Stimulated activated CD8-positive, alpha-beta memory T cell treated with anti-CD3 and anti-CD28 coated beads, Interleukin-15, amount 100 ng/mL, for 1 hour (primary cell): ENCODE results near the gene PSMD7.
"Not testable (repeated sequence)": the region's sequence is repeated elsewhere in the genome, so short reads cannot be mapped to it uniquely, and the experiment has no call there.

Experiments used
- DNase-seq: peaks from one replicate; pipeline ENCODE4 v3.0.0-alpha.2; 2020; ENCODE audit warnings: low read depth

The PSMD7 gene

GRCh38 chr16:74297145-74297665, 591 bp downstream of the PSMD7 start:
- DNase-seq: no peak

DNA sequence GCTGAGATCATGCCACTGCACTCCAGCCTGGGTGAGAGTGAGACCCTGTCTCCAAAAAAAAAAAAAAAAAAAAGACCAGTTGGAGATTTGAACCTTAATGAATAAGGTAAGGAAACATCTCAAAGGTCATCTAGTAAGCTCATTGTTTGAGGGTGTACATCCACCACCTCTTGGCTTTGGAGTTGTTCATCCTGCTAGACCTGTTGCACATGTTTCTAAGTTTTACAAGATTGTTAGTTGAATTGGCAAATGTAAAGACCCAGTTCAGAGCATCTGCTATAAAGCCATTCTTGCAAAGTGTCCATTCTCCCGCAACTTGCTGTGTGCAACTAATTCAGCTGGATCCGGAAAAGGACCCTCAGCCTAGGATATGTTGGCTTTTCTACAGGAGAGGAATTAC, 1.5 kb downstream of the PSMD7 start:
- DNase-seq: no peak

DNA sequence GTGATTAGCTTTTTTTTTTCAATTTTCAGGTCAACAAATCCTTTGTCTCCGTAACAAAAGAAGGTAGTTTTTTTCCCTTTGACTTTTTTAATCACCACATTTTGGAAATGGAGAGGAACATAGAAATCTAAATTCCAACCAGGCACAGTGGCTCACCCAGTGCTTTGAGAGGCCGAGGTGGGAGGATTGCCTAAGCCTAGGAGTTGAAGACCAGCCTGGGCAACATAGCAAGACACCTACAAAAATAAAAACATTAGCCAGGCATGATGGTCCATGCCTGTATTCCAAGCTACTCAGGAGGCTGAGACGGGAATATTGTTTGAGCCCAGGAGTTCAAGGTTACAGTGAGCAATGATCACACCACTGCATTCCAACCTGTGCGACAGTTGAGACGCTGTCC, 5.7 kb downstream of the PSMD7 start:
- DNase-seq: no peak

DNA sequence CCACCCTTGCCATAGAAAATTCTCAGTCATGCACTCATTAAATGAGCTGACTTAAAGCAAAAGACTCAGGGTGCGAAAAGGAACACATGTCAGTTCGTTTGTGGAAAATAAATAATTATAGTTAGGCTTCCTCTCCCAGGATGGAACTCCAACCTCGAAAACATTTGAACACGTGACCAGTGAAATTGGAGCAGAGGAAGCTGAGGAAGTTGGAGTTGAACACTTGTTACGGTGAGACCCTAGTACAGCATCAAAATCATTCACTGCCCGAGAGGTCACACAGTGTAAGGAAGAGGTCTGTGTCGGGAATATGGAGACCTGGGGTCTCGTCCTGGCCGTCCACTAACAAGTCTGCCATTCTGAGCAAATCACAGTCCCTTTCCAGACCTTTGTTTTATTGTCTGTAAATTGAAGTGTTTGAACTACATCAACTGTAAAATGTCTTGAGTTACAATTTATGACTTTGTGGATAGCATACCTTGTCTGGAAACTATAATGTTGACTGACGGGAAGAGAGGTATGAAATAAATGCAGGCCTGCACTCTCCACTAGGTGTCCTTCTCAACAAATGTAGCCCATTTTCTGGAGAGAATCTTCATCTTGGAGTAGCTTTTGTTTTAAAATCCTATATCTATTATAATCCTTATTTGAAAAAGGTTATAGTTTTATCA, 7.7 kb downstream of the PSMD7 start:
- no peak for DNase-seq

- no peak for DNase-seq
Observed at GRCh38 chr16:74304835-74305176, 8.2 kb downstream of the PSMD7 start.

- no peak for DNase-seq
Observed at GRCh38 chr16:74305281-74305680, 8.7 kb downstream of the PSMD7 start.

GRCh38 chr16:74305978-74306784, 9.6 kb downstream of the PSMD7 start:
- no peak for DNase-seq

- no peak for DNase-seq
Observed at GRCh38 chr16:74307383-74307782, 10.8 kb downstream of the PSMD7 start.

- no peak for DNase-seq
Observed at GRCh38 chr16:74309789-74310781, 13.5 kb downstream of the PSMD7 start.

GRCh38 chr16:74315059-74315458, 18.4 kb downstream of the PSMD7 start:
- DNase-seq: no peak

DNA sequence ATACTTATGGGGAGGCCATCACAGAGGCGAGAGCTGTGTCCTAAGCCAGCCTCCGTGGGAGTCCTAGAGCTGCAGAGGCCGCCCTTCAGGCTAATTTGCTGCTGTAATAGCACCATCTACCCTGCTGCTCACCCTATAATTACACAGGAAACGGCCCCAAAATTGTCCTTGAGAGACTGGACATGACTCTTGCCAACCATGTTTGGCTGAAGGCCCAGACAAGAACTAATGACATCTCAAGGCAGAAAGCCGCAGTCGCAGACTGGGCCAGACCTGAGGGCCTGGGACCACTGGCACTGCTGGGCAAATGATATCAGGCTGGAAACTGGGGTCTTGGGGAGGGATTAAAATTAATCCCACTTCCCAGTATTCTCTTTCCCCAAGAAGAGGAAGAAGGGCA, 24.1 kb downstream of the PSMD7 start:
- no peak for DNase-seq

DNA sequence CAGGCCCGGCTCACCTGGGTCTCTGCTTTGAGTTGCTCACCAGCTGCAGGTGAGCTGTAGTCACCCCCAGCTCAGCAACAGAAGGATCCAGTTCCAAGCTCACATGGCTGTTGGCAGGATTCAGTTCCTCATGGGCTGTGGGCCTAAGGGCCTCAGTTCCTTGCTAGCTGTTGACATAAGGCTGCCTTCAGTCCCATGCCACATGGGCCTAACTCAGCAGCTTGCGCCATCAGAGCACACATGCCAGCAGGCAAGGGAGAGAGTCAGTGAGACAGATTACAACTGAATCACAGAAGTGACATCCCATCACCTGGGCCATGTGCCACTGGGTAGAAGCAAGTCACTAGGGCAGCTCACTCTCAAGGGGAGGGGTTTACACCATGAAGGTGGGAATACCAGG, 24.7 kb downstream of the PSMD7 start:
- no peak for DNase-seq

GRCh38 chr16:74322301-74322710, 25.7 kb downstream of the PSMD7 start:
- no peak for DNase-seq

DNA sequence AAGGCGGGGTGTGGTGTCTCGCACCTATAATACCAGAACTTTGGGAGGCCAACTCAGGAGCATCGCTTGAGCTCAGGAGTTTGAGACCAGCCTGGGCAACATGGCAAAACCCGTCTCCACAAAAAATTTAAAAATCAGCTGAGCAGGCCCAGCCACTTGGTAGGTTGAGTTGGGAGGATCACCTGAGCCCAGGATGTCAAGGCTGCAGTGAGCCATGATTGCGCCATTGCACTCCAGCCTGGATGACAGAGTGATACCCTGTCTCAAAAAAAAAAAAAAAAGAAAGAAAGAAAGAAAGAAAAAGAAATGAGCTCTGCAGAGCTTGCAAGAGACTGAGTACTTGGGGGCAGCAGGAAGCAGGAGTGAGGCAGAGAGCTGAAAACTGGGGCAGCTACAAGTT, 28.2 kb downstream of the PSMD7 start:
- DNase-seq: not testable (repeated sequence)

DNA sequence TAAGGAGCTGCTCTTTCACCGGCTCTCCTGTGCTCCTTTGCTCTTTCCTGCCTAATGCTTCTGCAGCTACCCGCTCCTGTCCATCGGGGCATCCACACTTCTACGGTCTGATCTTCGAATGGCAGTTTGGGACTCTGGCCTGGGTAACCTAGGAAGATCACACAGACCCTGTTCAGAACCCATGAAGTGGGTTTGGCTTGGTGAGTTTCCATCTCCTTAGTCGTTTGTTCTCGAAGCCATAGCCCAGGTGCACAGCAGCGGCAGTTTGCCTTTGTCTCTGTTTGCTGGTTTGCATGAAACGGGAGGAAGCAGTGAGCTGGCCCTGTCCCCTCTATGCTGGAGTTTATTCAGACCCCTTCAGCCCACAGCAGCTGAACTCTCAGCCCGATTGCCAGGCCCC, 29.0 kb downstream of the PSMD7 start:
- no peak for DNase-seq

DNA sequence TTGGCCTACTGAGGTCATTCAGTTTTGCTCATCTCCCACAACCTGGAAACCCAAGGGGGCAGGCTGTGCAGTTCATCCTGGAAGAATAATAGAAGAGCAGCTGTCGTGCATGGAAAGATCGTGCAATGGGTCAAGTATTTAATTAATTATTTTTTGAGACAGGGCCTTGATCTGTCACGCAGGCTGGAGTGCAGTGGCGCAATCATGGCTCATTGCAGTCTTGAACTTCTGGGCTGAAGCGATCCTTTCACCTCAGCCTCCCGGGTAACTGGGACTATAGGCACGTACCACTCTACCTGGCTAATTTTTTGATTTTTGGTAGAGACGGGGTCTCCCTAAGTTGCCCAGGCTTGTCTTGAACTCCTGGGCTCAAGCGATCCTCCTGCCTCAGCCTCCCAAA, 31.7 kb downstream of the PSMD7 start:
- DNase-seq: not testable (repeated sequence)

DNA sequence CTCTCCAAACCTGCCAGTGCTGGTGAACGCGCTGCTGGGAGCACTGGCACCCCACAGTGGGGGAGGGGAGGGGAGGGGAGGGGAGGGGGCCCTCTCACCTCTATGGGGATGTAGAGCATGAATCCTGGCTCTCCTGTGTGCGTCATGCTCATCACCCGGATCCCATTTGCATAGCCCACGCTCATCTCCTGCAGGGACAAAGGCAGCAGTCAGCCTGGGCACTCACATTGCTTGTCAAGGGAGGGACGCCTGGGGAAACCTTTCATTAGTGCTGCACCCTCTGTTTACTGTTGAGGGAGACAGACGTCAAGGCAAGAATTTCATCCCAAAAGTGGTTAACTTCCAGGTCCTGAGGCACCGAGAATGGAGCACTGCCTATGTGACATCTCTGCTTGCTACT, 35.9 kb downstream of the PSMD7 start:
- DNase-seq: not testable (repeated sequence)

DNA sequence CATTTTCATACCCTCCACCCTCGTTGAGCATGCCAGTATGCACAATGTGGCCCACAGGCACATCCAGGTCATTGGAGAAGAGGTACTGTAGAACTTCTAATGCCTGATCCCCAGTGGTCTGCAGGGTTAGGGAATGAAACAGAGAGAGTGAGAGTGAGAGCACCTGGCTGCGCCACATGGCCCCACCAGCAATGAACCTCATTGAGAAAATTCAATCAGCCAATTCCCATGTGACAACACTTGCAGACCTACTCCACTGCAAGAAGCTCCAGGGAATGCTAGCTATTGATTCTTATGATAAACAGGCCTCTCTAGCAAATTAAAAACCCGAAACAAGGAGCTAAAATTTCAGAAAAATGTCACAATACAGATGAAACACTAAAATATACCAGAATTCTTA, 40.9 kb downstream of the PSMD7 start:
- DNase-seq: not testable (repeated sequence)

DNA sequence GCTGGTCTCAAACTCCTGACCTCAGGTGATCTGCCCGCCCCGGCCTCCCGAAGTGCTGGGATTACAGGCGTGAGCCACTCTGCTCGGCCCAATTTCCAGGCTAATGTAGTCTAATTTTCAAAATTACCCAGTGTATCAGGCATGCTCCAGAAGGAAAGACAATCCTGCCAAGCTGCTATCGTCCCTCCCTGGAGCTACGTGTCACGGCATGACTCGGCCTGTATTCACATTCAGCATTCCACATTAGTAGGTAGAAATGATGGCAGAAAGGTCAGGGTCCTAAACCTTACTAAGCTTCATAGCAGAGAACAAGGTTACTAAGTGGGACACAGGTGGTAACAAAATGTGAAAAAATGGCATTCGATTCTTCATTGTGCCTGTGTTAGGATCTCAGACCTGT, 42.6 kb downstream of the PSMD7 start:
- DNase-seq: not testable (repeated sequence)

GRCh38 chr16:74353038-74353437, 56.4 kb downstream of the PSMD7 start:
- not testable (repeated sequence) for DNase-seq
